HFFc6 (cell line): Measurements from ENCODE around the gene SAMD11. TPM values are rescaled to one million over a fixed set of nuclear protein-coding genes. Genes with fewer than 3 reads are reported as not detected.
"Not testable (repeated sequence)": the region's sequence is repeated elsewhere in the genome, so short reads cannot be mapped to it uniquely, and the experiment has no call there.

ENCODE experiments used
- DNase-seq: peaks from one replicate; pipeline ENCODE4 v3.0.0-alpha.2; 2018
- H3K27ac Mint-ChIP-seq: 2 replicates; pipeline ENCODE4 v1.8.0; 2020; ENCODE audit warnings: mild to moderate bottlenecking, mixed read lengths
- H3K27me3 Mint-ChIP-seq: 2 replicates; pipeline ENCODE4 v1.8.0; 2021; ENCODE audit warnings: mild to moderate bottlenecking, moderate library complexity, mixed read lengths; ENCODE audit not compliant: insufficient read depth
- H3K36me3 Mint-ChIP-seq: 2 replicates; pipeline ENCODE4 v1.8.0; 2021; ENCODE audit warnings: low read depth, mixed read lengths
- H3K4me1 Mint-ChIP-seq: 2 replicates; pipeline ENCODE4 v1.8.0; 2020; ENCODE audit warnings: low read depth, mixed read lengths
- H3K4me3 Mint-ChIP-seq: 2 replicates; pipeline ENCODE4 v1.8.0; 2020; ENCODE audit warnings: mild to moderate bottlenecking, moderate library complexity, mixed read lengths
- H3K9me3 Mint-ChIP-seq: 2 replicates; pipeline ENCODE4 v1.8.0; 2020; ENCODE audit warnings: mild to moderate bottlenecking, mixed read lengths
- CTCF ChIP-seq: fragments of 200-600 bp; sonication (generic); IDR thresholded peaks from 2 replicates; pipeline ENCODE4 v1.5.0; 2021; ENCODE audit warnings: antibody characterized with exemption, mild to moderate bottlenecking
- total RNA-seq, 6 experiments: library from RNA; stranded (reverse); fragmentation: NEBNext Ultra II Directional; extraction: Animal tissue kit (Norgen Biotek cat#: 25700); gene quantifications; 2 replicates in 1 of 6; 3 replicates in 5 of 6; pipeline ENCODE4 v1.2.3, GENCODE V29; 2021

SAMD11 gene
- total RNA-seq, 6 experiments from 2014 or later, result 20.6 to 29.3 (median 27.5) TPM

- Mint-ChIP-seq H3K4me3 (no peak overlapping the region), H3K36me3 (no peaks in the 10 kb centered on the region), H3K27me3 (peaks cover 60% of the 10 kb centered on the region), H3K9me3 (no peaks in the 10 kb centered on the region), H3K27ac (no peak overlapping the region), H3K4me1 (peaks cover 8% of the 10 kb centered on the region; the same call in 1 of the 2 replicates)
- TF ChIP-seq CTCF, result no peak
- no peak for DNase-seq
Measured at GRCh38 chr1:888297-888696, 35.4 kb upstream of the SAMD11 start.

GRCh38 chr1:889774-890173 lies 33.9 kb upstream of the SAMD11 start:
- H3K9me3 Mint-ChIP-seq, DNase-seq, H3K27ac Mint-ChIP-seq, H3K36me3 Mint-ChIP-seq, H3K4me1 Mint-ChIP-seq, H3K4me3 Mint-ChIP-seq: not testable (repeated sequence)
- H3K27me3 Mint-ChIP-seq, result peaks cover 47% of the 10 kb centered on the region

- not testable (repeated sequence) for DNase-seq
Measured at GRCh38 chr1:890234-890633, 33.5 kb upstream of the SAMD11 start.

GRCh38 chr1:890661-891060 lies 33.1 kb upstream of the SAMD11 start:
- Mint-ChIP-seq H3K9me3 (no peaks in the 10 kb centered on the region), H3K27ac (no peak overlapping the region), H3K4me3 (no peak overlapping the region), H3K4me1 (peaks cover 8% of the 10 kb centered on the region; the same call in 1 of the 2 replicates), H3K36me3 (no peaks in the 10 kb centered on the region), H3K27me3 (peaks cover 52% of the 10 kb centered on the region)
- no peak for DNase-seq
- TF ChIP-seq CTCF, result no peak

More at GRCh38 chr1:890234-890633, 33.5 kb upstream of the SAMD11 start:
- H3K4me1 Mint-ChIP-seq, H3K27ac Mint-ChIP-seq, H3K4me3 Mint-ChIP-seq, H3K9me3 Mint-ChIP-seq, H3K36me3 Mint-ChIP-seq: not testable (repeated sequence)
- peaks cover 48% of the 10 kb centered on the region for H3K27me3 Mint-ChIP-seq

- Mint-ChIP-seq H3K4me1 (no peaks in the 10 kb centered on the region), H3K27ac (no peak overlapping the region), H3K4me3 (no peak overlapping the region), H3K9me3 (no peaks in the 10 kb centered on the region), H3K36me3 (no peaks in the 10 kb centered on the region), H3K27me3 (peaks cover 36% of the 10 kb centered on the region)
- DNase-seq, result no peak
- no peak for TF ChIP-seq CTCF
Measured at GRCh38 chr1:897226-897625, 26.5 kb upstream of the SAMD11 start.

- not testable (repeated sequence) for H3K9me3 Mint-ChIP-seq, H3K36me3 Mint-ChIP-seq, H3K4me1 Mint-ChIP-seq, DNase-seq, H3K4me3 Mint-ChIP-seq, H3K27ac Mint-ChIP-seq
- peaks cover 35% of the 10 kb centered on the region for H3K27me3 Mint-ChIP-seq
Measured at GRCh38 chr1:897951-898350, 25.8 kb upstream of the SAMD11 start.

GRCh38 chr1:899636-900317 lies 23.9 kb upstream of the SAMD11 start:
- H3K27ac Mint-ChIP-seq, result no peak overlapping the region
- no peak for TF ChIP-seq CTCF
- DNase-seq, result no peak
- H3K9me3 Mint-ChIP-seq, result no peaks in the 10 kb centered on the region
- H3K4me3 Mint-ChIP-seq, result no peak overlapping the region
- H3K27me3 Mint-ChIP-seq, result peaks cover 30% of the 10 kb centered on the region
- H3K4me1 Mint-ChIP-seq, result no peaks in the 10 kb centered on the region
- no peaks in the 10 kb centered on the region for H3K36me3 Mint-ChIP-seq
